Panc1 (cell line): ENCODE results near the gene ENTPD8. TPM values are rescaled to one million over a fixed set of nuclear protein-coding genes. Genes with fewer than 3 reads are reported as not detected.

Experiments
- ATAC-seq: fragments of 200-7000 bp; cut with Tn5 transposase; 2 replicates; pipeline ENCODE4 v1.9.1; 2020; ENCODE audit warnings: mild to moderate bottlenecking, moderate library complexity
- BruUV-seq: library from RNA; stranded (reverse); fragments of 400-500 nt; replicated peaks from 2 replicates; lab custom pipeline; 2021; lab: Mats Ljungman, UMichigan
- CTCF ChIA-PET: fragments of 300-600 bp; sonication (Branson Sonifier 250); formaldehyde crosslinking; loops from one replicate; lab custom pipeline; 2022; ENCODE audit warnings: antibody characterized with exemption; lab: Charles Lee
- POLR2A ChIA-PET: fragments of 300-600 bp; sonication (Branson Sonifier 250); formaldehyde crosslinking; loops from one replicate; lab custom pipeline; 2022; ENCODE audit warnings: antibody characterized with exemption; lab: Charles Lee
- DNase-seq: peaks from one replicate; pipeline ENCODE4 v3.0.0-alpha.2; 2010; ENCODE audit warnings: low read depth, low spot score
- H3K27ac ChIP-seq: 2 replicates; pipeline ENCODE4 v1.5.1; 2011; ENCODE audit warnings: mild to moderate bottlenecking, low read length, inconsistent platforms
- H3K27me3 ChIP-seq: fragments of 200-500 bp; sonication (Bioruptor generic); 2 replicates; pipeline ENCODE4 v1.6.0; 2014; ENCODE audit warnings: low read length, inconsistent platforms; ENCODE audit not compliant: control insufficient read depth, insufficient read depth
- H3K36me3 ChIP-seq: fragments of 200-500 bp; sonication (Bioruptor generic); 2 replicates; pipeline ENCODE4 v1.5.1; 2014; ENCODE audit warnings: inconsistent platforms, mild to moderate bottlenecking, low read length, moderate library complexity; ENCODE audit not compliant: control insufficient read depth, insufficient read depth
- H3K4me1 ChIP-seq: 2 replicates; pipeline ENCODE4 v1.5.1; 2011; ENCODE audit warnings: inconsistent platforms, mild to moderate bottlenecking, low read length, moderate library complexity; ENCODE audit not compliant: control insufficient read depth, insufficient read depth
- H3K4me3 ChIP-seq, 2 experiments: 2 replicates each; pipeline ENCODE4 v1.5.1; 2011 to 2012; ENCODE audit warnings: low read depth in 2 of 2, low read length in 2 of 2, mild to moderate bottlenecking in 2 of 2, inconsistent platforms in 1 of 2, moderate library complexity in 1 of 2
- H3K9me3 ChIP-seq: fragments of 200-500 bp; sonication (Bioruptor generic); 2 replicates; pipeline ENCODE4 v1.5.1; 2014; ENCODE audit warnings: low read depth, mild to moderate bottlenecking, inconsistent platforms, low read length, moderate library complexity; ENCODE audit not compliant: control insufficient read depth, insufficient read depth
- POLR2AphosphoS5 ChIP-seq: IDR thresholded peaks from 2 replicates; pipeline ENCODE4 v1.6.1; 2012; ENCODE audit warnings: mild to moderate bottlenecking, low read depth, low read length, moderate library complexity
- SIN3A ChIP-seq: IDR thresholded peaks from 2 replicates; pipeline ENCODE4 v1.6.1; 2012; ENCODE audit warnings: low read depth, mild to moderate bottlenecking, low read length, moderate library complexity, borderline replicate concordance; ENCODE audit not compliant: insufficient read depth
- TCF7L2 ChIP-seq: IDR thresholded peaks from 2 replicates; pipeline ENCODE4 v1.6.1; 2011; ENCODE audit warnings: mild to moderate bottlenecking, low read depth, low read length, inconsistent platforms
- in situ Hi-C: cut with HindIII; loops from 2 replicates; pipeline ENCODE4 v1.10.0; 2016; ENCODE audit warnings: low sequenced_read_pairs, low pct_unique_long_range_greater_than_20kb
- intact Hi-C: fragments of 100-400 bp; cut with micrococcal nuclease; formaldehyde crosslinking; loops from one replicate; pipeline ENCODE4 v1.10.0; 2022; ENCODE audit not compliant: unreplicated experiment
- total RNA-seq: library from RNA; stranded (reverse); gene quantifications from one replicate; pipeline ENCODE4 v1.2.1, GENCODE V29; 2021; ENCODE audit not compliant: unreplicated experiment
- TF ChIP-seq, protein P1 (sequence below), 2 experiments: IDR thresholded peaks; 2 replicates each; pipeline ENCODE4 v1.6.1; 2011 to 2012; ENCODE audit warnings: low read depth in 2 of 2, control low read depth in 1 of 2, low read length in 1 of 2, mild to moderate bottlenecking in 1 of 2, moderate library complexity in 1 of 2; ENCODE audit not compliant: insufficient read depth in 1 of 2
- TF ChIP-seq, protein P2 (sequence below): fragments of 450-650 bp; IDR thresholded peaks from 2 replicates; pipeline ENCODE4 v1.5.1; 2017; ENCODE audit warnings: mild to moderate bottlenecking

Gene ENTPD8
- total RNA-seq, 1 experiment from 2014 or later = 3.9 TPM

DNA sequence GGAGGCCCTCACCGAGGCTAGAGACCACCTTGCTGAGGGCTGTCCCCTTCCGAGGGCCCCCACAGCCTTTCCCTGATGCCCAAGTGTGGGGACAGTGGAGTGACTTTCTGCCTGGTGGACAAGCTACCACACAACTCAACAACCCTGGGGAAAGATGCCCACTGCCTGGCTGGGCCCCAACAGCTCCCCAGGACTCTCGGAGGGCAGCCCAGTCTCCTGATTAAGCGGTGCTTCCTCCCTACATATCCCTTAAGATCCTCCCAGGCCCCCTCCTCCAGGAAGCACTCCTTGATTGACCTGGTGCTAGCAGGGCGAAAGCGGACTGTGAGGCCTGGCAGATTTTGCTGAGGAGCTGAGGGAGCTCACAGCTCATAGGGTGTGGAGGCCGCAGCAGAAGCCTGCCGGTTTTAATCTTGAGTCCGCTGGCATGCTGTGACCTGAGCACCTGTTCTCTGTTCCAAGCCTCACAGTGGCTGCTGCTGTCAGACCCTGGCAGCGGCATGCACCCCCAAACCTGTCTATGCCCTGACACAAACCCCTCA, 15.8 kb upstream of the ENTPD8 start:
- ChIA-PET CTCF (no interaction called here), POLR2A (no interaction called here)
- ATAC-seq (no peak), DNase-seq (no peak)
- no peaks in the 10 kb centered on the region for H3K27me3 ChIP-seq
- intact Hi-C loops = no loop called here
- no peak overlapping the region for H3K4me3 ChIP-seq
- H3K36me3 ChIP-seq = no peaks in the 10 kb centered on the region; the same call in 1 of the 2 replicates
- no peak overlapping the region for H3K27ac ChIP-seq
- peaks cover 30% of the 10 kb centered on the region for H3K4me1 ChIP-seq
- TSS peak; percentile 77 for BruUV-seq
- H3K9me3 ChIP-seq = no peaks in the 10 kb centered on the region
- in situ Hi-C loops = no loop called here
- TF ChIP-seq, protein P1, sequence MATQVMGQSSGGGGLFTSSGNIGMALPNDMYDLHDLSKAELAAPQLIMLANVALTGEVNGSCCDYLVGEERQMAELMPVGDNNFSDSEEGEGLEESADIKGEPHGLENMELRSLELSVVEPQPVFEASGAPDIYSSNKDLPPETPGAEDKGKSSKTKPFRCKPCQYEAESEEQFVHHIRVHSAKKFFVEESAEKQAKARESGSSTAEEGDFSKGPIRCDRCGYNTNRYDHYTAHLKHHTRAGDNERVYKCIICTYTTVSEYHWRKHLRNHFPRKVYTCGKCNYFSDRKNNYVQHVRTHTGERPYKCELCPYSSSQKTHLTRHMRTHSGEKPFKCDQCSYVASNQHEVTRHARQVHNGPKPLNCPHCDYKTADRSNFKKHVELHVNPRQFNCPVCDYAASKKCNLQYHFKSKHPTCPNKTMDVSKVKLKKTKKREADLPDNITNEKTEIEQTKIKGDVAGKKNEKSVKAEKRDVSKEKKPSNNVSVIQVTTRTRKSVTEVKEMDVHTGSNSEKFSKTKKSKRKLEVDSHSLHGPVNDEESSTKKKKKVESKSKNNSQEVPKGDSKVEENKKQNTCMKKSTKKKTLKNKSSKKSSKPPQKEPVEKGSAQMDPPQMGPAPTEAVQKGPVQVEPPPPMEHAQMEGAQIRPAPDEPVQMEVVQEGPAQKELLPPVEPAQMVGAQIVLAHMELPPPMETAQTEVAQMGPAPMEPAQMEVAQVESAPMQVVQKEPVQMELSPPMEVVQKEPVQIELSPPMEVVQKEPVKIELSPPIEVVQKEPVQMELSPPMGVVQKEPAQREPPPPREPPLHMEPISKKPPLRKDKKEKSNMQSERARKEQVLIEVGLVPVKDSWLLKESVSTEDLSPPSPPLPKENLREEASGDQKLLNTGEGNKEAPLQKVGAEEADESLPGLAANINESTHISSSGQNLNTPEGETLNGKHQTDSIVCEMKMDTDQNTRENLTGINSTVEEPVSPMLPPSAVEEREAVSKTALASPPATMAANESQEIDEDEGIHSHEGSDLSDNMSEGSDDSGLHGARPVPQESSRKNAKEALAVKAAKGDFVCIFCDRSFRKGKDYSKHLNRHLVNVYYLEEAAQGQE (IDR thresholded peaks at IDR 0.05; ENCODE audit: insufficient read depth in 1 of 2, low read depth in 2 of 2, low read length in 1 of 2) = no peak
- TF ChIP-seq SIN3A (no peak), TCF7L2 (no peak), POLR2AphosphoS5 (no peak)
- TF ChIP-seq, protein P2, sequence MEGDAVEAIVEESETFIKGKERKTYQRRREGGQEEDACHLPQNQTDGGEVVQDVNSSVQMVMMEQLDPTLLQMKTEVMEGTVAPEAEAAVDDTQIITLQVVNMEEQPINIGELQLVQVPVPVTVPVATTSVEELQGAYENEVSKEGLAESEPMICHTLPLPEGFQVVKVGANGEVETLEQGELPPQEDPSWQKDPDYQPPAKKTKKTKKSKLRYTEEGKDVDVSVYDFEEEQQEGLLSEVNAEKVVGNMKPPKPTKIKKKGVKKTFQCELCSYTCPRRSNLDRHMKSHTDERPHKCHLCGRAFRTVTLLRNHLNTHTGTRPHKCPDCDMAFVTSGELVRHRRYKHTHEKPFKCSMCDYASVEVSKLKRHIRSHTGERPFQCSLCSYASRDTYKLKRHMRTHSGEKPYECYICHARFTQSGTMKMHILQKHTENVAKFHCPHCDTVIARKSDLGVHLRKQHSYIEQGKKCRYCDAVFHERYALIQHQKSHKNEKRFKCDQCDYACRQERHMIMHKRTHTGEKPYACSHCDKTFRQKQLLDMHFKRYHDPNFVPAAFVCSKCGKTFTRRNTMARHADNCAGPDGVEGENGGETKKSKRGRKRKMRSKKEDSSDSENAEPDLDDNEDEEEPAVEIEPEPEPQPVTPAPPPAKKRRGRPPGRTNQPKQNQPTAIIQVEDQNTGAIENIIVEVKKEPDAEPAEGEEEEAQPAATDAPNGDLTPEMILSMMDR = no peak

DNA sequence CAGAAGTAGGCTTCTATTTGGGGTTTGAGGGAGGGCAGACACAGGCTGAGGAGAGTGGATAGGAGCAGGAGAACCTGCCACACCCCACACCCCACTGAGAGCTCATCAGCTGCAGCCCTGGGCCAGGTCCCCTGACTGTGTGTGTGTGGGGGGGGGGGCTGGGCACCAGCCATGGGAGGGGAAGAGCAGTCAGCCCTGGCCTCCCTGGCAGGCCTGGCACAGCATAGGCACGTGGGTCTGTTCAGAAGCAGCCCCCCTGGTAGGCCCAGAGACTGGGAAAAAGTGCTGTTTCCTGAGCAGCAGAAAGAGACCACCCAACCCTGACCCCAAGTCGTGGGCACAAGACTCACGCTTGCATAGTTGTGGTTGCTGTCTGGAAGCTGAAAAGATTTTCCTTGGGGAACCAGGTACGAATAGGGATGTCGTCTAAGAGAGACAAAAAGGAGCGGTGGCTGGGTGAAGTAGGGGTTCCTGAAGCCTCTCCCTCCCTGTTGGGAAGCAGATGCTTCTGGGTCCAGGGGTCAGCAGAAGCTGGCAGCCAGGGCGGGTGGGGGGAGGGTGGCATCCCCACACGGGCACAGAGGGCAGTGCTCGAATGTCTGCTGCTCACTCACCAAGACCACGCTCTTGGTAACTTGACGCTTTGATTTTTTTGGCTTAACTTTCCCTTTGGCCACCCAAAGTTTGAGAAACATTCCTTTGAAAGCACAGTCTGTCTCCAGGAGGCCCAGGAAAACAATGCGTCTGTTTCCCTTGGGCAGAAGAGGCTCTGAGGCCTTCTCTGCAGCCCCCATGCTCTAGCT, 15.1 kb upstream of the ENTPD8 start:
- BruUV-seq = no TSS peak
- in situ Hi-C loops = no loop called here
- no peak for DNase-seq
- TF ChIP-seq, protein P2 = no peak
- TF ChIP-seq TCF7L2 (no peak), POLR2AphosphoS5 (no peak), SIN3A (no peak)
- TF ChIP-seq, protein P1 (IDR thresholded peaks at IDR 0.05; ENCODE audit: insufficient read depth in 1 of 2, low read depth in 2 of 2, low read length in 1 of 2) = no peak
- intact Hi-C loops = no loop called here
- Histone ChIP-seq H3K4me1 (peaks cover 30% of the 10 kb centered on the region), H3K9me3 (no peaks in the 10 kb centered on the region), H3K27me3 (no peaks in the 10 kb centered on the region), H3K4me3 (no peak overlapping the region), H3K36me3 (no peaks in the 10 kb centered on the region; the same call in 1 of the 2 replicates), H3K27ac (no peak overlapping the region)
- ATAC-seq = no peak
- POLR2A ChIA-PET = interaction anchor here (0.7 kb wide), 1 partner anchor 38 kb away, joined by 10 read pairs; no protein-coding TSS in a partner anchor
- CTCF ChIA-PET = no interaction called here
